T-helper 2 cell treated with Interferon-gamma antibody and Interleukin-4, amounts not matched to agents 5 μg/mL and 100 μg/mL, for 36 hours (primary cell): ENCODE data around the gene INF2.

Source experiments
- DNase-seq: peaks from one replicate; pipeline ENCODE4 v3.0.0; 2021; ENCODE audit warnings: low spot score
- H3K27ac Mint-ChIP-seq: one replicate; pipeline ENCODE4 v1.8.0; 2021; ENCODE audit warnings: mild to moderate bottlenecking, mixed read lengths
- H3K27me3 Mint-ChIP-seq: one replicate; pipeline ENCODE4 v1.8.0; 2021; ENCODE audit warnings: low read depth, mixed read lengths
- H3K36me3 Mint-ChIP-seq: one replicate; pipeline ENCODE4 v1.8.0; 2021; ENCODE audit warnings: low read depth, mixed read lengths
- H3K4me1 Mint-ChIP-seq: one replicate; pipeline ENCODE4 v1.8.0; 2021; ENCODE audit warnings: low read depth, mixed read lengths
- H3K4me3 Mint-ChIP-seq: one replicate; pipeline ENCODE4 v1.8.0; 2022; ENCODE audit warnings: mild to moderate bottlenecking, moderate library complexity, mixed read lengths
- H3K9me3 Mint-ChIP-seq: one replicate; pipeline ENCODE4 v1.8.0; 2021; ENCODE audit warnings: mixed read lengths

INF2 gene

GRCh38 chr14:104739026-104739425 lies 49.6 kb downstream of the INF2 start:
- DNase-seq: no peak
- H3K27me3 Mint-ChIP-seq: no peaks in the 10 kb centered on the region
- H3K27ac Mint-ChIP-seq: no peak overlapping the region
- no peaks in the 10 kb centered on the region for H3K4me1 Mint-ChIP-seq
- no peaks in the 10 kb centered on the region for H3K9me3 Mint-ChIP-seq
- no peak overlapping the region for H3K4me3 Mint-ChIP-seq
- no peaks in the 10 kb centered on the region for H3K36me3 Mint-ChIP-seq

- no peak for DNase-seq
- H3K4me1 Mint-ChIP-seq: no peaks in the 10 kb centered on the region
- no peak overlapping the region for H3K4me3 Mint-ChIP-seq
- no peaks in the 10 kb centered on the region for H3K9me3 Mint-ChIP-seq
- no peaks in the 10 kb centered on the region for H3K27me3 Mint-ChIP-seq
- no peak overlapping the region for H3K27ac Mint-ChIP-seq
- H3K36me3 Mint-ChIP-seq: no peaks in the 10 kb centered on the region
Observed at GRCh38 chr14:104739546-104740516, 50.4 kb downstream of the INF2 start.

DNA sequence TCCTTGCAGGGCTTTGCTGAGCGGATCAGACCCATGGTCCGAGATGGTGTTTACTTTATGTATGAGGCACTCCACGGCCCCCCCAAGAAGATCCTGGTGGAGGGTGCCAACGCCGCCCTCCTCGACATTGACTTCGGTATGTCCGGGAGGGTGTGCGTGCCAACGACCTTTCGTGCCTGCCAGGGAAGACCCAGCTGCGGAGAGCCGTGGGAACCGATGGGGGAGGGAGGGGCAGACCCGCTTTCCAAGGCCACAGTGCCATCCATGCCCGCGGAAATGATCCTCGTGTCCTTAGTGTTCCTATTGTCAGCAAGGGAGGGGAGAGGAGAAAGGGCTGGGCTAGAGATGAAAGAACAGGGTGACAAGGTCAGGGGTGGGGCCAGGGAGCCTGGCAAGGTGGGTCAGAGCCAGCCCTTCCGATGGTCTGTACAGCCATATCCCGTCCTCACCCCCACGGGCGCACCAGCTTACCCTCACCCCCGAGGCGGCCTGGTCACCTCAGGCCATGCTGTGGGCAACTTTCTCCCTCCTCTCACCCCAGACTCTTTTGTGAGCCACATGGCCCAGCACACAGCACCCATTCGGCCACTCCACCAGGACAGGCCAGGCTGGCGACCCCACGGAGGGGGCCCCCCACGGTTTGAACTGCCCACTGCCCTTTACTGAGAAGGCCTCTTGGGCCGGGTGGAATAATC lies 51.8 kb downstream of the INF2 start:
- no peak for DNase-seq
- H3K27ac Mint-ChIP-seq: no peak overlapping the region
- no peaks in the 10 kb centered on the region for H3K27me3 Mint-ChIP-seq
- H3K36me3 Mint-ChIP-seq: no peaks in the 10 kb centered on the region
- H3K4me3 Mint-ChIP-seq: no peak overlapping the region
- H3K9me3 Mint-ChIP-seq: no peaks in the 10 kb centered on the region
- H3K4me1 Mint-ChIP-seq: no peaks in the 10 kb centered on the region

DNA sequence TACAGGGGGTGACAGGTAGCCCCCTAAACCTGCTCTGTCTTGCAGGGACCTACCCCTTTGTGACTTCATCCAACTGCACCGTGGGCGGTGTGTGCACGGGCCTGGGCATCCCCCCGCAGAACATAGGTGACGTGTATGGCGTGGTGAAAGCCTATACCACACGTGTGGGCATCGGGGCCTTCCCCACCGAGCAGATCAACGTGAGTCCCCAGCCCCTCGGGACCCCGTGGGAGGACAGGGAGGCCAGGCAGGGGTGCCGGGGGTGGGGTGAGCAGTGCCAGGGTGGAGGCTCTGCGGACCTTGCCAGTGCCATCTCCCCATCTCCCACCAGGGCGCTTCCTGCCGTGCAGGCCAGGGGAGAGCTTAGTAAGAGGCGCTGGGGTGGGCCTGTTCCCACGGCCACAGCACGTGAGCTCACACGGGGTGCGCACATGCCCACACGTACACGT lies 52.4 kb downstream of the INF2 start:
- Mint-ChIP-seq H3K36me3 (no peaks in the 10 kb centered on the region), H3K27ac (no peak overlapping the region), H3K27me3 (no peaks in the 10 kb centered on the region), H3K9me3 (no peaks in the 10 kb centered on the region), H3K4me1 (no peaks in the 10 kb centered on the region), H3K4me3 (no peak overlapping the region)
- DNase-seq: no peak

DNA sequence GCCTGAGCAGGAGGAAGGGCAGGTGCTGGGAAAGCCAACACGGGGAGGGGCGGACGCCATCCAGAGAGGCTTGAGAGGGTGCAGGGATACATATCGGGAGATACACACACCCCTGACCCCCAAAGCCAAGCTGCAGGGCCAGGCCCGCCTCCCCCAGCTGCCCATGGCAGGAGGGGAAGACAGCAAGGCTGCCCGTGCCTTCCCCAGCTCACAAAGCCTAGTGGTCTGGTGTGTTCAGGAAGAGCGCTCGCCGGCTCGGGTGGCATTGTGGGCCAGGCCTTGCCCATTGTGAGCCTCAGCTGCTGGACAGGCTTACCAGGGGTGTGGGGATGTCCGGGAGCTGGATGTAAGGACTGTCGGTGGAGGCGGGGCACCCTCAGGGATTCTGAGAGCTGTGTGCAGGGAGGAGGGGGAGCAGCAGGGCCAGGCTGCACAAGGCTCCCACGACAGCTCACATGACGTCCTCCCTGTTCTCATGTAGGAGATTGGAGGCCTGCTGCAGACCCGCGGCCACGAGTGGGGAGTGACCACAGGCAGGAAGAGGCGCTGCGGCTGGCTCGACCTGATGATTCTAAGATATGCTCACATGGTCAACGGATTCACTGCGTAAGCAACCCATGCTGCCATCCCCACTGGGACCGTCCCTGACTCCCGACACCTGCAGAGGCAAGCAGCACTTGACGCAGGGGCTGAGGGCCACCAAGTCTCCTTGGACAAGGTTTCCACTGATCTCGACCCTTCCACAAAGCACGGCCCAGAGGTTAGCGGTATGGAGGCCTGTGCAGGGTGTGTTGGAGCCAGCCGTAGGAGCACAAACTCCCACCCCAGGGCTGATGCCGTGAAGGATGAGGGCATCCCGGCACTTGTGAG lies 53.4 kb downstream of the INF2 start:
- no peak for DNase-seq
- Mint-ChIP-seq H3K27me3 (no peaks in the 10 kb centered on the region), H3K4me3 (no peak overlapping the region), H3K36me3 (no peaks in the 10 kb centered on the region), H3K27ac (no peak overlapping the region), H3K4me1 (no peaks in the 10 kb centered on the region), H3K9me3 (no peaks in the 10 kb centered on the region)

GRCh38 chr14:104743461-104744380 lies 54.3 kb downstream of the INF2 start:
- Mint-ChIP-seq H3K36me3 (no peaks in the 10 kb centered on the region), H3K27ac (no peak overlapping the region), H3K9me3 (no peaks in the 10 kb centered on the region), H3K4me1 (no peaks in the 10 kb centered on the region), H3K4me3 (no peak overlapping the region), H3K27me3 (no peaks in the 10 kb centered on the region)
- no peak for DNase-seq

DNA sequence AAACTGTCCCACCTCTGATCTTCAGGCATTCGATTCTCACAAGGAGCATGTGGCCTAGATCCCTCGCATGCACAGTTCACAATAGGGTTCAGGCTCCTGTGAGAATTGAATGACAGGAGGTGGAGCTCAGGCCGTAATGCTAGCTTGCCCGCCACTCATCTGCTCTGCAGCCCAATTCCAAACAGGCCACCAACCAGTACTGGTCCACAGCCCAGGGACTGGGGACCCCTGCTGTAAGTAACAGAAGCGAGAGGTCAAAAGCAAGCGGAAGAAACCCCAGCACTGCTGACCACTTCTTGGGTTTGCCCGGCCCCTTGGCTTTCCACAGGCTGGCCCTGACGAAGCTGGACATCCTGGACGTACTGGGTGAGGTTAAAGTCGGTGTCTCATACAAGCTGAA lies 55.1 kb downstream of the INF2 start:
- DNase-seq: no peak
- H3K27ac Mint-ChIP-seq: no peak overlapping the region
- H3K4me3 Mint-ChIP-seq: no peak overlapping the region
- H3K4me1 Mint-ChIP-seq: no peaks in the 10 kb centered on the region
- H3K36me3 Mint-ChIP-seq: no peaks in the 10 kb centered on the region
- no peaks in the 10 kb centered on the region for H3K27me3 Mint-ChIP-seq
- H3K9me3 Mint-ChIP-seq: no peaks in the 10 kb centered on the region

DNA sequence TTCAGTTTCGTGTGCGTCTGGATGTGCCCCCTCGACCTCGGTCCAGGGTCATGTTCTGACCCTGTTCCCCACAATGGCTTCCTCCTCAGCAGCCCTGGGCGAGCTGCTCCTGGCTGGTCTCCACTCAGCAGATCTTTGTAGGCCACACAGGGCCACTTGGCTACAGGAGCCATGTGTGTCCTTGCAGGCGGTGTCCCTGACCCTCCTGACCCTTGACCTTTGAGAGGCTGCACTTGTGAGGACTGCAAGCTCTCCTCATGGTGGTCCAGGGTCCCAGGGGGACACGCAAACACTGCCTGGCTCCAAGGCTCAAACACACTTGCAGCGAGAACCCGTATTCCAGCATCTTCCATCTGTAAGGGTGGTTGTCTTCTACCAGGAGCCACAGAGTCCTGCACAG lies 56.0 kb downstream of the INF2 start:
- H3K4me3 Mint-ChIP-seq: no peak overlapping the region
- no peaks in the 10 kb centered on the region for H3K9me3 Mint-ChIP-seq
- H3K27me3 Mint-ChIP-seq: no peaks in the 10 kb centered on the region
- no peak overlapping the region for H3K27ac Mint-ChIP-seq
- no peak for DNase-seq
- H3K36me3 Mint-ChIP-seq: no peaks in the 10 kb centered on the region
- H3K4me1 Mint-ChIP-seq: no peaks in the 10 kb centered on the region

GRCh38 chr14:104746071-104746545 lies 56.7 kb downstream of the INF2 start:
- Mint-ChIP-seq H3K27ac (no peak overlapping the region), H3K4me3 (no peak overlapping the region), H3K27me3 (no peaks in the 10 kb centered on the region), H3K36me3 (no peaks in the 10 kb centered on the region), H3K4me1 (no peaks in the 10 kb centered on the region), H3K9me3 (no peaks in the 10 kb centered on the region)
- peak; percentile 13 for DNase-seq

- H3K27ac Mint-ChIP-seq: no peak overlapping the region
- no peaks in the 10 kb centered on the region for H3K9me3 Mint-ChIP-seq
- no peak for DNase-seq
- H3K36me3 Mint-ChIP-seq: no peaks in the 10 kb centered on the region
- no peak overlapping the region for H3K4me3 Mint-ChIP-seq
- H3K27me3 Mint-ChIP-seq: no peaks in the 10 kb centered on the region
- H3K4me1 Mint-ChIP-seq: no peaks in the 10 kb centered on the region
Observed at GRCh38 chr14:104746934-104747481, 57.6 kb downstream of the INF2 start.

DNA sequence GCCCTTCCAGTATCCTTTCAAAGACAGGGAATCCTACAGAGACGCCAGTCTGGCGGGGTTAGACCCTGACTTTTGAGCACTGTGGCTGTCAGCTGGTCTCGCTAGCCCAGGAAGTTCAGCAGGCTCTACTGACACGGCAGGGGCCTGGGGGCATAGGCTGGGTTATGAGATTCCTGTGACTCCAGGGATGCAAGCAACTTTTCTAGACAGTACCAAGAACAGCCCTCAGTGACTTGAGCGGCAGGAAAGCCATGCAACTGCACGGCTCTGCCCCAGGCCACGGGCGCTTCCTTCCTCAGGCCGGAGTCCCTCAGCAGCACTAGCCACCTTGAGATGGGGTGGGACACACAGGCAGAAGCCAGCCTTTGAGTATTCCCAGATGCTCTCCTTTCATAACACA lies 58.5 kb downstream of the INF2 start:
- Mint-ChIP-seq H3K4me3 (no peak overlapping the region), H3K27ac (no peak overlapping the region), H3K9me3 (no peaks in the 10 kb centered on the region), H3K4me1 (no peaks in the 10 kb centered on the region), H3K27me3 (no peaks in the 10 kb centered on the region), H3K36me3 (peaks cover under 1% of the 10 kb centered on the region)
- no peak for DNase-seq

DNA sequence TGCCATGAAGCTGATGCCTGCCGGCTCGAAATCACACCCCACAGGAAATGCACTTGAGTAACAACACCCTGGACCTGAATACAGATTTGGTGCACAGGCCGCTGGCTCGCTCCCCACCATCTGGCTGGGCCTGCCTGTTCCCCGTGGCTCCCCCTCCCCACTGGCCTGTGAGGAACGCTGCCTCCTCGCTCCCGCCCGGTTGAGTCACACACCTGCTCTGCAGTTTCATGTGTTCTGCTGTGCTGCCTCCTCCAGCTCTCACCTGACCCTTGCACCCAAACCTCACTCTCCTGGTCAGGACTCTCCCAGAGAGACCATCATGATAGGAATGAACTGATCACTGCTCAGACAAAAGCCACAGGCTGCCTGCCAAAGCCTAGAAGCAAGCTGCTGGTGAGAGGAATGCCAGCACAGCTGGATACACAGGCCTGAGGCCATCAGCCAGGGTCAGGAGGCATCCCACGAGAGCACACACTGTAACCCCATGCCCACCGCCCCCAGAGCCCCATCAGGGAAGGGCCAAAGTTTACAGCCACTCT lies 59.8 kb downstream of the INF2 start:
- Mint-ChIP-seq H3K27ac (no peak overlapping the region), H3K27me3 (no peaks in the 10 kb centered on the region), H3K9me3 (no peaks in the 10 kb centered on the region), H3K4me3 (no peak overlapping the region), H3K4me1 (peaks cover 7% of the 10 kb centered on the region), H3K36me3 (peaks cover 8% of the 10 kb centered on the region)
- DNase-seq: no peak
